GM12878 (cell line): ENCODE data around the gene CFAP92. TPM values are rescaled to one million over a fixed set of nuclear protein-coding genes. Genes with fewer than 3 reads are reported as not detected.

Experiments
- ATAC-seq: fragments of 200-7000 bp; cut with Tn5 transposase; 3 replicates; pipeline ENCODE4 v1.9.1; 2020; ENCODE audit warnings: mild to moderate bottlenecking, moderate library complexity
- BruUV-seq: library from RNA; stranded (reverse); fragments of 400-500 nt; replicated peaks from 2 replicates; lab custom pipeline; 2021; lab: Mats Ljungman, UMichigan
- CTCF ChIA-PET: fragments of 300-600 bp; sonication (Branson Sonifier 250); formaldehyde crosslinking; extraction: SDS; loops from one replicate; lab custom pipeline; 2021; ENCODE audit warnings: inconsistent platforms; lab: Yijun Ruan, JAX
- POLR2A ChIA-PET: fragments of 350-600 bp; formaldehyde crosslinking; extraction: SDS; loops from one replicate; lab custom pipeline; 2021; ENCODE audit warnings: inconsistent platforms; lab: Charles Lee
- RAD21 ChIA-PET: fragments of 300-600 bp; sonication (Branson Sonifier 250); formaldehyde crosslinking; loops from one replicate; lab custom pipeline; 2023; ENCODE audit warnings: antibody characterized with exemption; ENCODE audit not compliant: unreplicated experiment; lab: Charles Lee
- SMC1A ChIA-PET: fragments of 300-600 bp; sonication (Branson Sonifier 250); formaldehyde crosslinking; loops from one replicate; lab custom pipeline; 2023; ENCODE audit not compliant: unreplicated experiment, uncharacterized antibody; lab: Charles Lee
- DNase-seq: peaks from one replicate; pipeline ENCODE4 v3.0.0-alpha.2; 2011; ENCODE audit warnings: low read depth, low spot score
- FAIRE-seq: peaks from 3 replicates; lab custom pipeline; 2011; peaks lifted over from hg19 to GRCh38; lab: Jason Lieb, UNC
- H2AFZ ChIP-seq: 2 replicates; pipeline ENCODE4 v1.6.0; 2011; ENCODE audit warnings: low read depth, low read length, control low read depth; ENCODE audit not compliant: control insufficient read depth
- H3K27ac ChIP-seq: 2 replicates; pipeline ENCODE4 v1.5.1; 2011; ENCODE audit warnings: control low read depth; ENCODE audit not compliant: control insufficient read depth, insufficient read depth
- H3K27me3 ChIP-seq, 2 experiments: replicated peaks in 1 of 2; 2 replicates each; pipeline versions ENCODE4 v1.6.0 to v1.6.1; 2011; ENCODE audit warnings: low read length in 1 of 2; ENCODE audit not compliant: control insufficient read depth in 2 of 2, insufficient read depth in 2 of 2
- H3K36me3 ChIP-seq, 2 experiments: 2 replicates each; pipeline ENCODE4 v1.5.1; 2011; ENCODE audit warnings: low read length in 1 of 2; ENCODE audit not compliant: control insufficient read depth in 2 of 2, insufficient read depth in 2 of 2
- H3K4me1 ChIP-seq: 2 replicates; pipeline ENCODE4 v1.6.1; 2011; ENCODE audit warnings: mild to moderate bottlenecking, low read length, moderate library complexity, mixed read lengths; ENCODE audit not compliant: control insufficient read depth, insufficient read depth
- H3K4me2 ChIP-seq: 2 replicates; pipeline ENCODE4 v1.6.0; 2011; ENCODE audit warnings: control low read depth; ENCODE audit not compliant: control insufficient read depth, insufficient read depth
- H3K4me3 ChIP-seq: fragments of 200-600 bp; sonication (generic); 2 replicates; pipeline ENCODE4 v1.5.1; 2016
- H3K79me2 ChIP-seq: 2 replicates; pipeline ENCODE4 v1.6.0; 2011; ENCODE audit warnings: low read length; ENCODE audit not compliant: control insufficient read depth, insufficient read depth
- H3K9ac ChIP-seq: 2 replicates; pipeline ENCODE4 v1.8.0; 2011; ENCODE audit warnings: low read length, control low read depth, mixed read lengths; ENCODE audit not compliant: control insufficient read depth, insufficient read depth
- H3K9me3 ChIP-seq: replicated peaks from 3 replicates; pipeline ENCODE4 v1.5.1; 2011; ENCODE audit warnings: mild to moderate bottlenecking, low read length; ENCODE audit not compliant: control insufficient read depth, insufficient read depth
- H4K20me1 ChIP-seq: 2 replicates; pipeline ENCODE4 v1.6.0; 2011; ENCODE audit not compliant: control insufficient read depth, insufficient read depth
- BCLAF1 ChIP-seq: fragments of 450-650 bp; IDR thresholded peaks from 2 replicates; pipeline ENCODE4 v1.6.1; 2017; ENCODE audit warnings: antibody characterized with exemption, mild to moderate bottlenecking, moderate library complexity
- BRCA1 ChIP-seq: IDR thresholded peaks from 2 replicates; pipeline ENCODE4 v1.6.1; 2011; ENCODE audit warnings: low read depth, low read length, improper control_type of control experiment
- MYC ChIP-seq: IDR thresholded peaks from 2 replicates; pipeline ENCODE4 v1.6.1; 2011; ENCODE audit warnings: mild to moderate bottlenecking, low read length, moderate library complexity, inconsistent platforms; ENCODE audit not compliant: insufficient read depth, insufficient replicate concordance, insufficient read length, severe bottlenecking
- RAD21 ChIP-seq: IDR thresholded peaks from 2 replicates; pipeline ENCODE4 v1.6.1; 2011; ENCODE audit warnings: mild to moderate bottlenecking, low read depth, low read length, moderate library complexity; ENCODE audit not compliant: insufficient read depth
- STAT1 ChIP-seq: fragments of 450-650 bp; conservative IDR thresholded peaks from 2 replicates; pipeline ENCODE4 v1.6.1; 2014; ENCODE audit warnings: antibody characterized with exemption, mild to moderate bottlenecking
- TCF3 ChIP-seq: IDR thresholded peaks from 2 replicates; pipeline ENCODE4 v1.6.1; 2012; ENCODE audit warnings: low read depth, mild to moderate bottlenecking, low read length, borderline replicate concordance; ENCODE audit not compliant: insufficient read depth
- ZBTB33 ChIP-seq: fragments of 450-650 bp; IDR thresholded peaks from 2 replicates; pipeline ENCODE4 v1.6.1; 2017; ENCODE audit warnings: mild to moderate bottlenecking
- ZNF24 ChIP-seq: fragments of 450-650 bp; IDR thresholded peaks from 2 replicates; pipeline ENCODE4 v1.6.1; 2017; ENCODE audit warnings: antibody characterized with exemption, mild to moderate bottlenecking
- WGBS: methylation state at CpG from one replicate; pipeline ENCODE4 v1.1.6; 2016; ENCODE audit warnings: low lambda C conversion rate; ENCODE audit not compliant: insufficient replicate concordance, insufficient coverage; ENCODE audit errors: missing lambda C conversion rate; 5-methylcytosine and 5-hydroxymethylcytosine counted together
- in situ Hi-C: fragments of 300-500 bp; cut with MboI; formaldehyde crosslinking; loops from 9 replicates; pipeline ENCODE4 v1.14.3; 2018; ENCODE audit warnings: mixed read lengths
- intact Hi-C: fragments of 100-400 bp; cut with micrococcal nuclease; formaldehyde crosslinking; loops from one replicate; pipeline ENCODE4 v1.14.2; 2022; ENCODE audit not compliant: unreplicated experiment
- polyA plus RNA-seq, 11 experiments: library from polyadenylated mRNA; depleted of rRNA in 4 of 11; unstranded in 6 of 11; stranded (reverse) in 5 of 11; fragments of >200 nt; fragmentation: Nextera tagmentation in 4 of 11; fragmentation: Illumina TruSeq in 1 of 11; extraction: Ambion mirVana in 4 of 11; extraction: Trizol in 1 of 11; gene quantifications; 1 replicate in 1 of 11; 2 replicates in 10 of 11; pipeline versions ENCODE4 v1.2.1 to v1.2.3, GENCODE V29; 2011 to 2016; ENCODE audit warnings: inconsistent platforms in 2 of 11, missing spikeins in 2 of 11, low read depth in 1 of 11
- total RNA-seq, 4 experiments: library from RNA; depleted of rRNA in 3 of 4; stranded (reverse); fragments of >200 nt in 3 of 4; fragmentation: Illumina TruSeq in 1 of 4; extraction: Trizol in 1 of 4; gene quantifications; 2 replicates each; pipeline versions ENCODE4 v1.2.1 to v1.2.3, GENCODE V29; 2013 to 2021

CFAP92 gene
- total and polyA plus RNA-seq, 10 of the 15 experiments (the other 5 are each of a cell fraction or from before 2014, with no cell fraction given) = 0.05 to 0.52 (median 0.14) TPM; not detected in 7

- no peak for TF ChIP-seq BRCA1
- no peak for TF ChIP-seq ZBTB33
- TF ChIP-seq ZNF24 = no peak
- no peak for TF ChIP-seq TCF3
- no peak for TF ChIP-seq RAD21
- no peak for TF ChIP-seq BCLAF1
Measured at GRCh38 chr3:129001101-129001805, 7.4 kb upstream of the CFAP92 start, which contains the start of gene EFCC1 (continued).

- in situ Hi-C loops = no loop called here
Measured at GRCh38 chr3:129000742-129001100, 6.8 kb upstream of the CFAP92 start.

More at GRCh38 chr3:129000742-129001100, 6.8 kb upstream of the CFAP92 start:
- no peak overlapping the region for H2AFZ ChIP-seq
- H3K36me3 ChIP-seq = no peaks in the 10 kb centered on the region
- ATAC-seq (no peak), FAIRE-seq (no peak), DNase-seq (no peak)
- H3K4me2 ChIP-seq = no peak overlapping the region
- intact Hi-C loops = no loop called here
- CTCF ChIA-PET = interaction anchor here (1.7 kb wide), 1 partner anchor 30 kb away, joined by 4 read pairs; no protein-coding TSS in a partner anchor
- no peak overlapping the region for H3K9ac ChIP-seq
- SMC1A ChIA-PET = no interaction called here
- H3K4me1 ChIP-seq = no peaks in the 10 kb centered on the region
- no peak overlapping the region for H3K4me3 ChIP-seq
- RAD21 ChIA-PET = no interaction called here
- peaks cover 9 to 18% of the 10 kb centered on the region in 2 experiments for H3K27me3 ChIP-seq
- H3K9me3 ChIP-seq = no peaks in the 10 kb centered on the region; the same call in 2 of the 3 replicates
- no peak for TF ChIP-seq MYC
- no peak for TF ChIP-seq STAT1
- POLR2A ChIA-PET = no interaction called here
- 63% methylated on average over 15 of the region's 15 CpGs for WGBS
- no TSS peak for BruUV-seq
- H3K27ac ChIP-seq = no peak overlapping the region
- H4K20me1 ChIP-seq = no peaks in the 10 kb centered on the region
- H3K79me2 ChIP-seq = no peaks in the 10 kb centered on the region
